Ascending aorta (tissue), 2 donors: ENCODE data around the gene PDHA2. TPM values are rescaled to one million over a fixed set of nuclear protein-coding genes. Genes with fewer than 3 reads are reported as not detected.

ENCODE experiments used
- DNase-seq, 2 donors: peaks; one replicate each; pipeline ENCODE4 v3.0.0-alpha.2; 2019; ENCODE audit warnings: low spot score in 2 of 2
- H3K27ac ChIP-seq, 2 donors: fragments of 200-600 bp; sonication (generic); one replicate each; pipeline ENCODE4 v1.5.1; 2016 to 2017; ENCODE audit warnings: mild to moderate bottlenecking in 1 of 2
- H3K27me3 ChIP-seq: fragments of 200-600 bp; sonication (generic); one replicate; pipeline ENCODE4 v1.5.1; 2017
- H3K36me3 ChIP-seq, 2 donors: fragments of 200-600 bp; sonication (generic); one replicate each; pipeline ENCODE4 v1.5.1; 2016
- H3K4me1 ChIP-seq, 2 donors: fragments of 200-600 bp; sonication (generic); one replicate each; pipeline ENCODE4 v1.5.1; 2016 to 2017; ENCODE audit warnings: mild to moderate bottlenecking in 1 of 2
- H3K4me3 ChIP-seq, 2 donors: fragments of 200-600 bp; sonication (generic); one replicate each; pipeline ENCODE4 v1.5.1; 2016 to 2017; ENCODE audit warnings: mild to moderate bottlenecking in 1 of 2
- H3K9me3 ChIP-seq, 2 donors: fragments of 200-600 bp; sonication (generic); one replicate each; pipeline ENCODE4 v1.5.1; 2016
- CTCF ChIP-seq, 3 experiments: fragments of 200-600 bp in 2 of 3; fragments of 450-650 bp in 1 of 3; sonication (generic) in 2 of 3; IDR thresholded peaks; one replicate each; pipeline ENCODE4 v1.5.1; 2016 to 2019; ENCODE audit warnings: antibody characterized with exemption in 3 of 3, mild to moderate bottlenecking in 1 of 3, moderate library complexity in 1 of 3
- intact Hi-C: fragments of 100-400 bp; cut with DNase I; formaldehyde crosslinking; loops from one replicate; pipeline ENCODE4 v1.15.1; 2023
- total RNA-seq: library from RNA; depleted of rRNA; stranded (reverse); fragments of >200 nt; gene quantifications from one replicate; pipeline ENCODE4 v1.1.0, GENCODE V29; 2016

Gene PDHA2
- total RNA-seq, result not detected

- Histone ChIP-seq H3K4me3 (no peak within 1 kb of the TSS), H3K4me1 (no peaks in the 10 kb centered on the region), H3K9me3 (no peaks in the 10 kb centered on the region), H3K27me3 (no peaks in the 10 kb centered on the region), H3K36me3 (no peaks in the 10 kb centered on the region), H3K27ac (no peak within 1 kb of the TSS)
- DNase-seq, result no peak
- intact Hi-C loops, result no loop called here
- TF ChIP-seq CTCF (IDR thresholded peaks at IDR 0.05), result no peak
Measured at GRCh38 chr4:95839891-95840290, at the start of gene PDHA2. PDHA2 (plus strand) TSS chr4:95840093; CDS start chr4:95840151, 58 bp downstream.

GRCh38 chr4:95798003-95798402 lies 41.9 kb upstream of the PDHA2 start:
- no peaks in the 10 kb centered on the region for H3K27me3 ChIP-seq
- H3K4me3 ChIP-seq, result no peak overlapping the region
- DNase-seq, result no peak
- intact Hi-C loops, result no loop called here
- no peaks in the 10 kb centered on the region for H3K9me3 ChIP-seq
- no peak overlapping the region for H3K27ac ChIP-seq
- H3K36me3 ChIP-seq, result no peaks in the 10 kb centered on the region
- H3K4me1 ChIP-seq, result no peaks in the 10 kb centered on the region
- no peak for TF ChIP-seq CTCF (IDR thresholded peaks at IDR 0.05)

GRCh38 chr4:95798727-95799126 lies 41.2 kb upstream of the PDHA2 start:
- intact Hi-C loops, result no loop called here
- no peaks in the 10 kb centered on the region for H3K36me3 ChIP-seq

GRCh38 chr4:95821867-95822266 lies 18.0 kb upstream of the PDHA2 start:
- TF ChIP-seq CTCF (IDR thresholded peaks at IDR 0.05), result no peak

More at GRCh38 chr4:95798727-95799126, 41.2 kb upstream of the PDHA2 start:
- Histone ChIP-seq H3K27me3 (no peaks in the 10 kb centered on the region), H3K27ac (no peak overlapping the region), H3K9me3 (no peaks in the 10 kb centered on the region), H3K4me1 (no peaks in the 10 kb centered on the region), H3K4me3 (no peak overlapping the region)
- no peak for DNase-seq
- no peak for TF ChIP-seq CTCF (IDR thresholded peaks at IDR 0.05)

GRCh38 chr4:95825546-95825945 lies 14.3 kb upstream of the PDHA2 start:
- Histone ChIP-seq H3K27ac (no peak overlapping the region), H3K4me3 (no peak overlapping the region), H3K36me3 (no peaks in the 10 kb centered on the region), H3K4me1 (no peaks in the 10 kb centered on the region), H3K27me3 (no peaks in the 10 kb centered on the region), H3K9me3 (no peaks in the 10 kb centered on the region)
- no peak for DNase-seq
- intact Hi-C loops, result no loop called here
- no peak for TF ChIP-seq CTCF (IDR thresholded peaks at IDR 0.05)

More at GRCh38 chr4:95821867-95822266, 18.0 kb upstream of the PDHA2 start:
- H3K4me3 ChIP-seq, result no peak overlapping the region
- no peaks in the 10 kb centered on the region for H3K4me1 ChIP-seq
- DNase-seq, result no peak
- H3K36me3 ChIP-seq, result no peaks in the 10 kb centered on the region
- H3K27ac ChIP-seq, result no peak overlapping the region
- H3K9me3 ChIP-seq, result no peaks in the 10 kb centered on the region
- H3K27me3 ChIP-seq, result no peaks in the 10 kb centered on the region
- intact Hi-C loops, result no loop called here

- no peaks in the 10 kb centered on the region for H3K4me1 ChIP-seq
- H3K36me3 ChIP-seq, result no peaks in the 10 kb centered on the region
- intact Hi-C loops, result no loop called here
- H3K9me3 ChIP-seq, result no peaks in the 10 kb centered on the region
- DNase-seq, result no peak
- H3K27ac ChIP-seq, result no peak overlapping the region
- TF ChIP-seq CTCF (IDR thresholded peaks at IDR 0.05), result no peak
- H3K27me3 ChIP-seq, result no peaks in the 10 kb centered on the region
- H3K4me3 ChIP-seq, result no peak overlapping the region
Measured at GRCh38 chr4:95830651-95831050, 9.2 kb upstream of the PDHA2 start.
